Right atrium auricular region (tissue), 2 donors: Measurements from ENCODE around the gene MYOF. TPM values are rescaled to one million over a fixed set of nuclear protein-coding genes. Genes with fewer than 3 reads are reported as not detected.
"Not testable (repeated sequence)": the region's sequence is repeated elsewhere in the genome, so short reads cannot be mapped to it uniquely, and the experiment has no call there.

Experiments
- DNase-seq: peaks from one replicate; pipeline ENCODE4 v3.0.0-alpha.2; 2019; ENCODE audit warnings: low spot score
- H3K27ac ChIP-seq, 2 donors: fragments of 200-600 bp; sonication (generic); 1 replicate in 1 of 2; 2 replicates in 1 of 2; pipeline ENCODE4 v1.5.1; 2016 to 2019
- H3K27me3 ChIP-seq, 2 donors: fragments of 200-600 bp; sonication (generic); one replicate each; pipeline versions ENCODE4 v1.5.1 to v1.6.0; 2017 to 2019
- H3K36me3 ChIP-seq: fragments of 200-600 bp; sonication (generic); one replicate; pipeline ENCODE4 v1.5.1; 2016
- H3K4me1 ChIP-seq, 2 donors: fragments of 200-600 bp; sonication (generic); one replicate each; pipeline versions ENCODE4 v1.5.1 to v1.6.0; 2017 to 2019
- H3K4me3 ChIP-seq, 2 donors: fragments of 200-600 bp; sonication (generic); 1 replicate in 1 of 2; 2 replicates in 1 of 2; pipeline ENCODE4 v1.5.1; 2017 to 2019; ENCODE audit warnings: mild to moderate bottlenecking in 1 of 2, moderate library complexity in 1 of 2
- H3K9me3 ChIP-seq, 2 donors: fragments of 200-600 bp; sonication (generic); one replicate each; pipeline ENCODE4 v1.5.1; 2019
- total RNA-seq, 2 donors: library from RNA; depleted of rRNA; stranded (reverse); fragments of >200 nt; gene quantifications; one replicate each; pipeline ENCODE4 v1.1.0, GENCODE V29; 2016
- TF ChIP-seq, protein P1 (sequence below), 2 donors: fragments of 200-600 bp; sonication (generic); IDR thresholded peaks; one replicate each; pipeline ENCODE4 v1.5.1; 2019; ENCODE audit warnings: antibody characterized with exemption in 2 of 2

Gene MYOF
- total RNA-seq, 2 donors from 2014 or later = 13.4 to 14.1 TPM

GRCh38 chr10:93445978-93446720 lies 36.0 kb downstream of the MYOF start:
- Histone ChIP-seq H3K4me3 (no peak overlapping the region), H3K9me3 (no peaks in the 10 kb centered on the region), H3K27ac (peak overlapping the region; percentile 63 to 69), H3K4me1 (peaks cover 0 to 23% of the 10 kb centered on the region in 2 donors), H3K27me3 (no peaks in the 10 kb centered on the region), H3K36me3 (no peaks in the 10 kb centered on the region)
- no peak for DNase-seq
- TF ChIP-seq, protein P1, sequence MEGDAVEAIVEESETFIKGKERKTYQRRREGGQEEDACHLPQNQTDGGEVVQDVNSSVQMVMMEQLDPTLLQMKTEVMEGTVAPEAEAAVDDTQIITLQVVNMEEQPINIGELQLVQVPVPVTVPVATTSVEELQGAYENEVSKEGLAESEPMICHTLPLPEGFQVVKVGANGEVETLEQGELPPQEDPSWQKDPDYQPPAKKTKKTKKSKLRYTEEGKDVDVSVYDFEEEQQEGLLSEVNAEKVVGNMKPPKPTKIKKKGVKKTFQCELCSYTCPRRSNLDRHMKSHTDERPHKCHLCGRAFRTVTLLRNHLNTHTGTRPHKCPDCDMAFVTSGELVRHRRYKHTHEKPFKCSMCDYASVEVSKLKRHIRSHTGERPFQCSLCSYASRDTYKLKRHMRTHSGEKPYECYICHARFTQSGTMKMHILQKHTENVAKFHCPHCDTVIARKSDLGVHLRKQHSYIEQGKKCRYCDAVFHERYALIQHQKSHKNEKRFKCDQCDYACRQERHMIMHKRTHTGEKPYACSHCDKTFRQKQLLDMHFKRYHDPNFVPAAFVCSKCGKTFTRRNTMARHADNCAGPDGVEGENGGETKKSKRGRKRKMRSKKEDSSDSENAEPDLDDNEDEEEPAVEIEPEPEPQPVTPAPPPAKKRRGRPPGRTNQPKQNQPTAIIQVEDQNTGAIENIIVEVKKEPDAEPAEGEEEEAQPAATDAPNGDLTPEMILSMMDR (IDR thresholded peaks at IDR 0.05) = no peak

DNA sequence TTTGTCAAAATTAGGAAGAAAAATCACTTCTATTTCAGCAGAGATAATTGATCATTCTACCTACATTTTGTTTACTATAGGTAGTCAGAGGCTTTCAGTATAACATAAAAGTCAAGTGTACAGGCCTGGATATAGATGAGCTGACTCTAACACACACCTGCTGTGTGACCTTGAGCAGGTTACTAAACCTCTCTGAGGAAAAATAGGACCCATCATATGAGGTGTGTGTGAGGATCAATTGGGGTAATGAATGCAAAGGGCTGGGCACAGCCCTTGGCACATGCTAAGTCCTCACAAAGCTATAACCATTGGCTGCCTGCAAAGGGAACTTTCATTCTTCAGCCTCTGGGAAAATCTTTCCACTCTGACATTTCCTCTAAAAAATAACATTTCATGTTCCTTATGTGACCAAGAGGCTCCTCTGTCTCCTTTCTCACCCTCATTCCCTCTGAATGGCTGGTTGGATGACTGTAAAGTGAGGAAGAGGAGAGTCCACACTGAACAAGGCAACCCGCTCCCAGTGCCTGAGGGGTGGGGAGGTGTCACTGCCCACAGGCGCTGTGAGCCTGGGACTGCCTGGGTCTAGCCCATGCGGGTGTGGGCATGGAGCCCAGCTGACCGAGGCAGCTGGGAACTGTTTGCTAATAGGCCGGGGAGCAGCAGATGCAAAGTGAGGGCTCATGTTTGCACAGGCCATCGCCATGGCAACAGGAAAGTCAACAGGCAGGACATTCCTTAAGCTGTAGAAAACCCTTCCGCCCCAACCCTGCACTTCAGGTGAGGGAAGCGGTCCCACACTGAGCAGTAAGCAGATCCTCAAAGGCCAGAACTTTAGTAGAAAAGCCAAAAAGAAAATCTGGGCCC lies 36.8 kb downstream of the MYOF start:
- peak; percentile 96 for DNase-seq
- Histone ChIP-seq H3K27me3 (no peaks in the 10 kb centered on the region), H3K27ac (peak overlapping the region; percentile 63 to 69), H3K4me1 (peaks cover 0 to 30% of the 10 kb centered on the region in 2 donors), H3K36me3 (no peaks in the 10 kb centered on the region), H3K9me3 (no peaks in the 10 kb centered on the region), H3K4me3 (no peak overlapping the region)
- TF ChIP-seq, protein P1 (IDR thresholded peaks at IDR 0.05) = no peak

DNA sequence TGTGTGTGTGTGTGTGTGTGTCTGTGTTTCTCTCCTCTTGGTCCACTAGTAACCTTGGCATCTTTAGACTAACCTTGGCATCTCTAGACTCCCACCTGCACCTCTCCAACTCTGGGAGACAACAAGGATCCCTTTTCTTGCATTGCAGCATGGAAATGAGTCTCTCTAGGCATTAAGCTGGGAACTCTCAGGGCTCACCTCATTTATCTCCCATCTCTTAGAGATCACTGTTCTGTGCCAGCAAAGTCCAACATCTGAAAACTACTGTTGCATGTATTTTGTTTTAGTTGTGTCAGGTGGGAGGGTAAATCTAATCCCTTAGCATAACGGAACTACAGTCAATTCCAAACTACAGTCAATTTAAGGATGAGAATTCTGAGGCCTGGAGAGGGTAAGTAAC lies 38.7 kb downstream of the MYOF start:
- no peak overlapping the region for H3K27ac ChIP-seq
- H3K36me3 ChIP-seq = no peaks in the 10 kb centered on the region
- H3K4me3 ChIP-seq = no peak overlapping the region
- peaks cover 0 to 40% of the 10 kb centered on the region in 2 donors for H3K4me1 ChIP-seq
- no peak for DNase-seq
- TF ChIP-seq, protein P1 (IDR thresholded peaks at IDR 0.05) = no peak
- no peaks in the 10 kb centered on the region for H3K9me3 ChIP-seq
- H3K27me3 ChIP-seq = no peaks in the 10 kb centered on the region

- DNase-seq, H3K9me3 ChIP-seq, H3K4me3 ChIP-seq, H3K36me3 ChIP-seq, H3K27me3 ChIP-seq, H3K27ac ChIP-seq: not testable (repeated sequence)
- H3K4me1 ChIP-seq = peaks cover 0 to 48% of the 10 kb centered on the region in 2 donors
Measured at GRCh38 chr10:93442721-93443120, 39.4 kb downstream of the MYOF start.

GRCh38 chr10:93440591-93441091 lies 41.5 kb downstream of the MYOF start:
- H3K36me3 ChIP-seq = no peaks in the 10 kb centered on the region
- peak overlapping the region; percentile 54 to 97 for H3K27ac ChIP-seq
- TF ChIP-seq, protein P1 (IDR thresholded peaks at IDR 0.05) = no peak
- DNase-seq = no peak
- H3K9me3 ChIP-seq = no peaks in the 10 kb centered on the region
- peaks cover 0 to 61% of the 10 kb centered on the region in 2 donors for H3K4me1 ChIP-seq
- no peak overlapping the region for H3K4me3 ChIP-seq
- no peaks in the 10 kb centered on the region for H3K27me3 ChIP-seq
